Mammary epithelial cell (primary cell): Measurements from ENCODE around the gene GRWD1.

Experiments
- CTCF ChIP-seq, 2 donors: IDR thresholded peaks in 1 of 2; conservative IDR thresholded peaks in 1 of 2; 2 replicates each; pipeline ENCODE4 v1.5.1; 2011 to 2012; ENCODE audit warnings: inconsistent platforms in 2 of 2, low read length in 2 of 2, mild to moderate bottlenecking in 2 of 2, control low read depth in 1 of 2, low read depth in 1 of 2; ENCODE audit not compliant: insufficient read depth in 1 of 2; ENCODE audit errors: extremely low read depth in 1 of 2
- EZH2 ChIP-seq: IDR thresholded peaks from 2 replicates; pipeline ENCODE4 v1.6.1; 2012; ENCODE audit warnings: low read length, inconsistent platforms, borderline replicate concordance

GRCh38 chr19:48452289-48453190 is 6.8 kb downstream of the GRWD1 start:
- TF ChIP-seq CTCF (conservative IDR thresholded peaks at IDR 0.05 in 1 of 2, IDR thresholded peaks at IDR 0.05 in 1 of 2; ENCODE audit: extremely low read depth in 1 of 2, insufficient read depth in 1 of 2, low read depth in 1 of 2, low read length in 2 of 2), result no peak
- no peak for TF ChIP-seq EZH2
